HG02981 (cell line): ENCODE measurements around the gene PRPS1.
"Not testable (repeated sequence)": the region's sequence is repeated elsewhere in the genome, so short reads cannot be mapped to it uniquely, and the experiment has no call there.

Experiments
- ATAC-seq: cut with Tn5 transposase; IDR thresholded peaks from one replicate; pipeline ENCODE4 v1.9.1; 2021; ENCODE audit warnings: mild to moderate bottlenecking, moderate library complexity; ENCODE audit not compliant: unreplicated experiment

PRPS1 gene

GRCh38 chrX:107674480-107675364 is 46.4 kb downstream of the PRPS1 start:
- peak; percentile 17 for ATAC-seq

DNA sequence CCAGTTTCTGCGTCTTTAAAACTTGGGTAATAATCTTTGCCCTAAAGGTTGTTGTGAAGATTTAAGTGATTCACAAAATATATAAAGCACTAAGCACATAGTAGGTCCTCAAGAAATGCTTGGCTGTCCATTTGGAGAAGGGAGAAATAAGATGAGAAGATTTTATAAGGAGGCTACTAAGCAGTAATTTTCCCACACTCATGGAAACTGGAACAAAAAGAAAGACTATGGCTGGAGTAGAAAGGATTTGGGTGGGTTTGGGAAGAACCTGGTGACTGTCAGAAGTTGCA is 47.0 kb downstream of the PRPS1 start:
- no peak for ATAC-seq

GRCh38 chrX:107675823-107676555 is 47.7 kb downstream of the PRPS1 start:
- no peak for ATAC-seq

DNA sequence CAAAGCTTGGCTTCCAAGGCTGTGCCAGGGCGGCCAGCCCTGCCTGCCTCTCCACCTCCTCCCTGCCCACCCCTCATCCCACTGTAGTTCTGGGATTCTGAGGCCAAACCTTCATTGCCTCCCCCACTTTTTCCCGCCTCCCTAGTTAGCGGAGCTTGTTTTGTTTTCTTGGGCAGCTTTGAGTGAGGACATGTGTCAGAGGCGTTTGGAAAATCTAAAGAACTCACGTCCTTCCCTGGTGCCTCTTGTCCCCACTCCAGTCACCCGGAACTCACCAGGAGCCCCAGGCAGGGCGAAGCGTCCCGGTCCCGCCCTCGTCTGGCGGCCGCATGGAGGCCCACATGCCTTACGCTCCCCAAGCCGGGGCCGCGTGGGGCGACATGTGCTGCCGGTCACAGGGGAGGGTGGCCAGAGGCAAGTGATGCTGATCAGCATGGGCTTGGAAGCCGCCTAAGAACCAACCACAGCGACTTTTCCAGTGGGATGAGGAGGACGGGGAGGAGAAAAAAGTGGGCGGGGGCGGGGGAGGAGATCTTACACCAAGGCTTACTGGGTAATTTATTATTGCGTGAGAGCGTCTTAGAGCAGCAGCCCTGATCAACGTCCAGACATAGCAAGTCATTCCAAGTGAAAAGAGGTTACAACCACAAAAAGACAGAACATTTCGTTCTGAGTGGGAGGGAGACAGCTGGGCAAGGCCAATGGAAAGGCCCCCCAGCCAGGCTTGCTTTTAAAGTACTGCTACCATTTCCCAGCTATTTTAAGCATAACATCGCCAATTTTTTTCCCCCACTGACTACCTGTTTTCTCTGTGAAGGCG is 48.5 kb downstream of the PRPS1 start:
- peak; percentile 25 for ATAC-seq

DNA sequence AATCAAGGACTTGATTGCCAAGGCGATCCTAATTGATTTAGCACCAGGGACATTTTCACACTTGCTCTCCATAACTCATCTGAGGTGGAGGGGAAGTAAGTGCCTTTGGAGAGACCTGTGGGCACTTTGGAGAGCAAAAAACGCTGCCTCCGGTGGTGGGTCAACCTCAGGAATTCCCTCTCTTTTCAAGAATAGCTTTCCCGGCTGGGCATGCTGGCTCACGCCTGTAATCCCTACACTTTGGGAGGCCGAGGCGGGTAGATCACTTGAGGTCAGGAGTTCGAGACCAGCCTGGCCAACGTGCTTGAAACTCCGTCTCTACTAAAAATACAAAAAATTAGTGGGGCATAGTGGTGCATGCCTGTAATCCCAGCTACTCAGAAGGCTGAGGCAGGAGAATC is 49.2 kb downstream of the PRPS1 start:
- ATAC-seq = no peak

- ATAC-seq = no peak
Measured at GRCh38 chrX:107677909-107678308, 49.6 kb downstream of the PRPS1 start.

DNA sequence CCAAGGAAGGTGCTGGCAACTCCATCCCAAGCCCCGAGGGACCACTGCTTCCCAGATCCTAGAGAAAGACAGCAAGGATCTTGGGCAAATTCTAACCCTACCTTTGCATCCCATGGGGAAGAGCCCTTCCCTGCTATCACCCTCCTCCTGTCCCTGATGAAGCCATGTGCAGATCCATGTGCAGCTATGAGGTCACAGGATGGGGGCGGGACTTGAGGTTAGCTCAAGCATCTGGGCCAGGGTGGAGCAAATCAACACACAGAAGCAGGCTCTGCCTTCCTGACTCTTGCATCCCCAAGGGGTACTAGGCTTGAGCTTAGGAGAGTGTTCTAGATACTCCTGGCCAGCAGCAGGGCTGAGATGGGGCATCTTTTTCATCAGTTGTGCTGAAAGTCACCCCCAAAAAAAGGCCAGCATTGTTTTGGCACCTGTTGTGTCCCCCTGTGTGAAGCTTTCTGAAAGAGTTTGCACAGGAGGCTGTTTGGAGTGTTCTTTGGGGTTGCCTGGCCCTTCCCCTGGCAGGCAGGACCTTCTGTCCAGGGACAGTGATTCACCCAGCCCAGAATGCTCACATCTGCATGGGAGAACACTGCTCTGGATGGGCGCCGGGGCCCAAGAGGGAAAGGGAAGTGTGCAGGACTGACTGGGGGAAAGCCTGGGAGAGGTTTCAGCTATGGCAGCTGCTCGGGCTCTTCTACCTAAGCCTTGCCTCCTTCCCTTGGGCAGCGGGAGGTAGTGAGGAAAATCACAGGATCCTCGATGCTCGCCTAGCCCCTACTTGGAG is 50.8 kb downstream of the PRPS1 start:
- ATAC-seq = peak; percentile 24

- no peak for ATAC-seq
Measured at GRCh38 chrX:107682256-107682655, 53.9 kb downstream of the PRPS1 start.

GRCh38 chrX:107683124-107683895 is 55.0 kb downstream of the PRPS1 start:
- ATAC-seq = no peak

- no peak for ATAC-seq
Measured at GRCh38 chrX:107683931-107684330, 55.6 kb downstream of the PRPS1 start.

- peak; percentile 95 for ATAC-seq
Measured at GRCh38 chrX:107684956-107685385, 56.7 kb downstream of the PRPS1 start.

- not testable (repeated sequence) for ATAC-seq
Measured at GRCh38 chrX:107685586-107685985, 57.3 kb downstream of the PRPS1 start.

DNA sequence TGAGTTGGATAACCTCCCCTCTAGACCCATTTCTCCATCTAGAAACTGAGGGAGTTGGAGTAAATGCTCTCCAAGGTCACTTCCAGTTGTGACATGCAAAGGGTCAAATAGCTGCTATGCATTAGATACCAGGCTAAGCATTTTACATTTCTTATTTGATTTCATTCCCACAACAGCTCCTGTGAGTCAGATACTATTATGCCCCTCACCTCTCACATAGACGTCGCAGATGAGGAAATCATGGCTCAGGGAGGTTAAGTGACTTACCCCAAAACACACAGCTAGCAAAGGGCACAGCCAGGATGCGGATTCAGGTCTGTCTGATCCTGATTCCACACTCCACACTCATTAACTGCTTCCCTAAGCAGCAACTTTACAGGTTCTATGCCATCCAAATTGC is 57.7 kb downstream of the PRPS1 start:
- no peak for ATAC-seq

- no peak for ATAC-seq
Measured at GRCh38 chrX:107686792-107687191, 58.5 kb downstream of the PRPS1 start.

GRCh38 chrX:107687445-107687844 is 59.1 kb downstream of the PRPS1 start:
- ATAC-seq = no peak

DNA sequence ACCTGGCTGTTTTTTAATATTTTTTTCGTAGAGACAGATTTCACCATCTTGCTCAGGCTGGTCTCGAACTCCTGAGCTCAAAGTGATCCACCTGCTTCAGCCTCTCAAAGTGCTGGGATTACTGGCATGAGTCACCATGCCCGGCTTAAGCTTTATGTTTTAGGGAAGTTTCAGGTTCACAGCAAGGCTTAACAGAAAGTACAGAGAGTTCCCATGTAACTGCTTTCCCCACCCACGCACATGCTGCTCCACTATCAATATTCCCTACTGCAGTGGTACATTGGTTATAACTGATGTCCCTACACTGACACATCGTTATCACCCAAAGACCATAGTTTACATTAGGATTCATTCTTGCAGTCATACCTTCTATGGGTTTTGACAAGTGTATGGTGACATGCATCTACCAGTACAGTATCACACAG is 62.7 kb downstream of the PRPS1 start:
- no peak for ATAC-seq

- ATAC-seq = no peak
Measured at GRCh38 chrX:107699616-107700015, 71.3 kb downstream of the PRPS1 start.

- ATAC-seq = no peak
Measured at GRCh38 chrX:107700317-107700774, 72.0 kb downstream of the PRPS1 start.
